Skeletal muscle cell (primary cell): ENCODE results near the gene FGF3.

Experiments
- DNase-seq: peaks from one replicate; pipeline ENCODE4 v3.0.0-alpha.2; 2010; ENCODE audit warnings: low read depth
- H3K4me3 ChIP-seq: 2 replicates; pipeline ENCODE4 v1.5.1; 2011; ENCODE audit warnings: low read depth, mild to moderate bottlenecking, control low read depth, low read length, moderate library complexity

The FGF3 gene

DNA sequence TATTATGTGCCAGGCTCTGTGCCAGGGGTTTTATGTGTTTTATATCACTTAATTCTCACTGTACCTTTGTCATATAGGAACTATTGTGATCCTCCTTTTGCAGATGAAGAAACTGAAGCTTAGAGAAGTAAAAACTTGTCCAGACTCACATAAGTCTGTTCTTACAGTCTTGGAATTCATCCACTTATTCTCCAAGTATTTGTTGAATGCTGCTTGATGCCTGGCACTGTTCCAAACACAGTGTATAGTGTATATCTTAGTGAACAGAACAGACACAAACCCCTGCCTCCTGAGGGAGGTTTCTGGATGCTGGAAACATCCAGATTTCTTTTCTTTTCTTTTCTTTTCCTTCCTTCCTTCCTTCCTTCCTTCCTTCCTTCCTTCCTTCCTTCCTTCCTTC, 29.0 kb upstream of the FGF3 start:
- no peak overlapping the region for H3K4me3 ChIP-seq
- DNase-seq: no peak

- DNase-seq: no peak
- no peak overlapping the region for H3K4me3 ChIP-seq
Measured at GRCh38 chr11:69844396-69844795, 25.2 kb upstream of the FGF3 start.

GRCh38 chr11:69843529-69843921, 24.3 kb upstream of the FGF3 start:
- H3K4me3 ChIP-seq: no peak overlapping the region
- DNase-seq: no peak

GRCh38 chr11:69842746-69843528, 23.7 kb upstream of the FGF3 start:
- no peak overlapping the region for H3K4me3 ChIP-seq
- no peak for DNase-seq

DNA sequence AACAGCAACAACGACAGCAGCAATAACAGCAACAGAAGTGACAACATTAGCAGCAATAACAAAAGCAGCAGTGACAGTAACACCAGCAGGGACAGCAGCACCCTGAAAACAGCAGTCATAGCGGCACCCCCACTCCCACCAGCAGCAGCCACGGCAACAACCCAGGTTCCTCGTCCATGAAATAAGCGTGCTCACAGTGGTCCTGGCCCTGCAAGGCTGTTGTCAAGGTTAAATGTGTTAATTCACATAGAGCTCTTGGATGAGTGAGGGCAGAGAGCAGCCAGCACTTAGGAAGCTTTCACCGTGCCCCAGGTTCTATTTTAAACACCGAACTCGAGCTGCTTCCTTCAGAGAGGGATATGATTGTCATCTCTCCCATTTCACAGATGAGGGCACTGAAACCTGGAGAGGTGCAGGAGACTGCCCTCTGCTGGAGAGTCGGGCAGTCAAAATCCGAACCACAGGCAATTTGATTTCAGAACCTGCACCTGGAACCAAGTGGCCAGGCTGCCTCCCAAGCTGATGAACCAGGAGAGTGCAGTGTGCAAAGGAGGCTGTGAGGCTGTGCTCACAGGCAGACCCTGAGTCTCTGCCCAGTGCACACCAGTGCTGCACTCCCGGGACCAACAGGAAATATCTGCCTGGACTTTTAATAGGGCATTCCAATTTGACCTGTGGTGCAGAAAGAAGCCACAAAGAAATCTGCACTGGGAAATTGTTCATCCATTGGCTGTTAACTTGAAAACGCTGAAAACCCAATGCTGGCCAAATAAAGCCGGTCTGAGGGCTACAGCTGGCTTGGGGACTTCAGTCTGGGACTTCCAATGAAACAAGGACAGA, 22.9 kb upstream of the FGF3 start:
- no peak overlapping the region for H3K4me3 ChIP-seq
- DNase-seq: no peak

GRCh38 chr11:69841170-69841858, 22.1 kb upstream of the FGF3 start:
- no peak overlapping the region for H3K4me3 ChIP-seq
- no peak for DNase-seq

GRCh38 chr11:69840371-69841169, 21.4 kb upstream of the FGF3 start:
- H3K4me3 ChIP-seq: no peak overlapping the region
- DNase-seq: no peak

DNA sequence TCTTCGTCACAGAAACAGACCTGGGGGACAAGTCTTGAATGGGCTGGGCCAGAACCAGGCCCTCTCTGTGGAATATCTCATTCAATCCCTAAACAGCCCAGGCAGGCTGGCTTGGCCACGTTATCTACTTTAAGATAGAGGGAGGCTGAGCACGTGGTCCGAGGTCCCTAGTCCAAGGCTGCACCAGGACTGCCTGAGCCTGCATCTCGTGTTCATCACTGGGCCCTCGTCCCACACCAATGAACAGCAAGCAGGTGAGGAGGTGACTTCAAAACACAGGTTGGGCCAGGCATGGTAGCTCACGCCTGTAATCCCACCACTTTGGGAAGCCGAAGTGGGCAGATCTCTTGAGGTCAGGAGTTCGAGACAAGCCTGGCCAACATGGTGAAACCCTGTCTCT, 20.3 kb upstream of the FGF3 start:
- no peak overlapping the region for H3K4me3 ChIP-seq

GRCh38 chr11:69837791-69838190, 18.6 kb upstream of the FGF3 start:
- no peak overlapping the region for H3K4me3 ChIP-seq
- DNase-seq: no peak

More for the DNA sequence above, 20.3 kb upstream of the FGF3 start:
- no peak for DNase-seq

- no peak for DNase-seq
- no peak overlapping the region for H3K4me3 ChIP-seq
Measured at GRCh38 chr11:69836401-69836800, 17.2 kb upstream of the FGF3 start.

- no peak overlapping the region for H3K4me3 ChIP-seq
- no peak for DNase-seq
Measured at GRCh38 chr11:69834811-69835800, 15.9 kb upstream of the FGF3 start.

DNA sequence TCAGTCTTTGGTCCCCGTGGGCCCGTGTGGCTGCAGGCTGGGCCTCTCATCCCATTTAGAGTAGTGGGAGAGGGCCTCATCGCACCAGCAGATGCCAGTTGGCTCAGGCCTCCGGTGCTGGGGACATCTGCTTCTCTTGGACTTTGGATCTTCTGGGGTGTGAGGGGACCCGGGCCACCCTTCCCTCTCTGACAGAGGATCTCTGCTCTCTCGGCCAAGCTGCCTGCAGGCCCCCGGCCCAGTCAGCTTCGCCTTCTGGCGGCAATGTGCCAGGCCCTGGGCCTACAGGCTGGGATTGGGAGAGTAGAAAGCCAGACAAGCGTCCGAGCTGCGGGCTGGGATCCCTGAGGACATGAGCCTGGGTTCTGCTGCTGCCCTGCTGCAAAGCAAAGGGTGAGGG, 15.0 kb upstream of the FGF3 start:
- DNase-seq: no peak
- no peak overlapping the region for H3K4me3 ChIP-seq

DNA sequence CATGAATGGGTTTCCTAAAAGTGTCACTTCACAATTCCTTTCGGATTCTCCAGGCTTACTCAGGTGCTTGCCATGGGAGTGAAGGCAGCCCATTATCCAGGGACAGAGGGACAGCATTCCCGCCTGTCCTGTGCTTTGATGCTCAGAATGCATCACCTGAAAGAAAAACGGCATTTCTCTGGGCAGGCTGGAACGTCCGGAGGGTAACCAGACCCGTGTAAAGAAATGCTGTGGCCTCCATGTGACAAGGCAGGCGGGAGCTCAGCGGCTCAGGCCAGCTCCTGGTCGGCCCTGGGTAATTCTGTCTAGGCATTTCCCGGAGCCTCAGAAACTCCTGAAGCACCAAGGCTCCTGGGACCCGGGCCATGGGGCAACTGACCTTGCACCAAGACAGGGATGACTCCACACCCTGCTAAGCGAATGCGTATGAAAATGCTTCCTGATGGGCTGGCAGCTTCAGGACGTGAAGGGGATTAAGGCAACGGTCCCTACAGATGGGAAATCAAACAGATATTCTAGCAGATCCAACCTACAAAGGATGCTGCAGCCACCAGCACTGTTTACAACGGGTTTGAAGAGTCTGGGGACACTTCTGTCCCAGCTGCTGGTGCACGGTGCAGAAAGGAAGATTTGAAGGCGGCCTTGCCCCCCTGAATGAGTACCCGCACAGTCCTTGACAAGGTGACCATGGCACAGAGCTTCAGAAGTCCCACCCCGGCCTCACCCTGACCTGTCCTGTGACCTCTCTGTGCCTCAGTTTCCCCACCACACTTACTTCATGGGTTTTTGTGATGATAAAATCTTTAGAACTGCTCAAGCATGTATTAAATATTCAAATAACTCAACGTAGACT, 13.6 kb upstream of the FGF3 start:
- DNase-seq: no peak
- no peak overlapping the region for H3K4me3 ChIP-seq

DNA sequence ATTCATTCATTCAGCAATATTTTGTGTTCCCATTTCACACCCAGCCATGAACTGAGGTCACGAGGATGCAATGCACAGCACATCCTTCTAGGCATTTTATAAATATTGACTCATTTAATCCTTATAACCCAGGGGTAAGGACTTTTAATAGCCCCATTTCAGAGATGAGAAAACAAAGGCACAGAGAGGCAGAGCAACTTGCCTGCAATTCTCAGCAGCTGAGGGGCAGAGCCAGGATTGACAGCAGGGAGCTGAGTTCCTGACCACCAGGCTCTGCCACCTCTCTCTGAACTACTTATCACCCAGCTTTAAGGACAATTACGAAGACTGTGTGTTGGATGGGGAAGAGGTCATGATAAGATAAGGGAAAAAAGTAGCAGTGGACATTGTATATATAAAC, 12.8 kb upstream of the FGF3 start:
- H3K4me3 ChIP-seq: no peak overlapping the region
- no peak for DNase-seq

- no peak overlapping the region for H3K4me3 ChIP-seq
- DNase-seq: no peak
Measured at GRCh38 chr11:69830086-69830485, 10.9 kb upstream of the FGF3 start.

- DNase-seq: no peak
- no peak overlapping the region for H3K4me3 ChIP-seq
Measured at GRCh38 chr11:69828971-69829344, 9.7 kb upstream of the FGF3 start.

DNA sequence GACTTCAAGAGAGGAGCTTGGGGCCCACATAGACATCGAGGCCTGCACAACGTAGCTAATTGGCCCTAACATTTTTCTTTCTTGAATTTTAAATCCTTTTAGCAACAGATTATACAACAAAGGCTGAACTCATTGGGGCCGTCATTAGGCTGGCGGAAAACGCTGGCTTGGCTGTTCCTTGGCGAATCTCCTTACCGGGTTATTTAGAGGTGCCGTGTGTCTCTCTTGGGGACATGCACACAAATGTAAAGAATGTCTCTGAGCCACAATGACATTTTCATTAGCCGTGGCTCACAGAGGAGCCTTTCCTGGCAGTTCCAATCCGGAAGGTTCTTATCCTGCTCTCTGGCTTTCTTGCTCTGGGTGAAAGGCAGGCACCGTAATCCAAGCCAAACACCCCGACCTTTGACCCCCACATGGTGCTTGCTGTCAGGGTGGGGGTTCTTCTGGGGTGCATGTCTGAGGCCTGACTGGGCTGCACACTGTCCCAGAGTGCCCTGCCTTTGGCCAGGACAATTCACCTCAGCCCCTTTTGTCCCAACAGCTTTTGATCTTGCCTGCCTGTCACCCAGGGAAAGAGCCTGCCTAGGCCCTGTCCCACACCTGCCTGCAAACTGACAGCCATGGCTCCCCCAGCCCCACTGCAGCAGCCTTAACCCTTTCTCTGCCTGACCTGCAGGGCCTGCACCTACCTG, 9.2 kb upstream of the FGF3 start:
- no peak for DNase-seq
- H3K4me3 ChIP-seq: no peak overlapping the region
